H1 (cell line): ENCODE measurements around the gene BCAR3. TPM values are rescaled to one million over a fixed set of nuclear protein-coding genes. Genes with fewer than 3 reads are reported as not detected.

Experiments used
- CTCF ChIA-PET: fragments of 300-600 bp; sonication (Branson Sonifier 250); formaldehyde crosslinking; loops from one replicate; lab custom pipeline; 2021; ENCODE audit not compliant: partially characterized antibody; lab: Charles Lee
- POLR2A ChIA-PET: fragments of 300-600 bp; sonication (Branson Sonifier 250); formaldehyde crosslinking; loops from one replicate; lab custom pipeline; 2021; ENCODE audit warnings: inconsistent platforms; ENCODE audit not compliant: partially characterized antibody; lab: Charles Lee
- DNase-seq, 2 experiments: peaks; one replicate each; pipeline versions ENCODE4 v3.0.0 to v3.0.0-alpha.2; 2010 to 2022; ENCODE audit warnings: low spot score in 2 of 2, low read depth in 1 of 2, mixed read lengths in 1 of 2
- FAIRE-seq: peaks from 2 replicates; lab custom pipeline; 2011; peaks lifted over from hg19 to GRCh38; lab: Jason Lieb, UNC
- H2AFZ ChIP-seq: 2 replicates; pipeline ENCODE4 v1.8.1; 2012; ENCODE audit warnings: low read length, inconsistent platforms
- H2AK5ac ChIP-seq: 2 replicates; pipeline ENCODE4 v1.6.1; 2013; ENCODE audit warnings: low read depth, low read length
- H2BK120ac ChIP-seq: replicated peaks from 2 replicates; pipeline ENCODE3; 2013; ENCODE audit warnings: low read depth, low read length, inconsistent platforms
- H2BK12ac ChIP-seq: 2 replicates; pipeline ENCODE4 v1.6.1; 2013; ENCODE audit warnings: low read depth, low read length
- H2BK15ac ChIP-seq: 2 replicates; pipeline ENCODE4 v1.6.1; 2013; ENCODE audit warnings: low read length
- H2BK20ac ChIP-seq: 2 replicates; pipeline ENCODE4 v1.6.1; 2013; ENCODE audit warnings: low read length
- H2BK5ac ChIP-seq: 2 replicates; pipeline ENCODE4 v1.6.1; 2013; ENCODE audit warnings: low read depth, low read length
- H3K14ac ChIP-seq: 2 replicates; pipeline ENCODE4 v1.6.1; 2013; ENCODE audit warnings: inconsistent platforms; ENCODE audit not compliant: insufficient read length
- H3K18ac ChIP-seq: 2 replicates; pipeline ENCODE4 v1.6.1; 2013; ENCODE audit warnings: low read length; ENCODE audit errors: extremely low read depth
- H3K23ac ChIP-seq: 2 replicates; pipeline ENCODE4 v1.6.1; 2013; ENCODE audit warnings: inconsistent platforms; ENCODE audit not compliant: insufficient read length
- H3K23me2 ChIP-seq: 2 replicates; pipeline ENCODE4 v1.6.1; 2013; ENCODE audit warnings: low read depth, low read length
- H3K27ac ChIP-seq: 2 replicates; pipeline ENCODE4 v1.6.1; 2011; ENCODE audit warnings: low read depth, low read length, inconsistent platforms
- H3K27me3 ChIP-seq, 4 experiments: replicated peaks in 1 of 4; 1 replicate in 1 of 4; 2 replicates in 3 of 4; pipeline versions ENCODE4 v1.6.1 to v1.8.1; 2011 to 2013; ENCODE audit warnings: low read length in 3 of 4, mild to moderate bottlenecking in 3 of 4, inconsistent platforms in 2 of 4, mixed read lengths in 2 of 4, moderate library complexity in 1 of 4; ENCODE audit not compliant: control insufficient read depth in 3 of 4, insufficient read depth in 3 of 4; ENCODE audit errors: extremely low read depth in 1 of 4
- H3K36me3 ChIP-seq, 4 experiments: 2 replicates each; pipeline versions ENCODE4 v1.6.1 to v1.8.1; 2011 to 2013; ENCODE audit warnings: mild to moderate bottlenecking in 4 of 4, low read length in 3 of 4, moderate library complexity in 2 of 4, control low read depth in 1 of 4, inconsistent platforms in 1 of 4; ENCODE audit not compliant: insufficient read depth in 4 of 4, control insufficient read depth in 2 of 4
- H3K4ac ChIP-seq: replicated peaks from 2 replicates; pipeline ENCODE3; 2013; ENCODE audit warnings: low read length, low read depth, mixed read lengths, inconsistent platforms; ENCODE audit not compliant: insufficient read length
- H3K4me1 ChIP-seq, 4 experiments: replicated peaks in 1 of 4; 1 replicate in 1 of 4; 2 replicates in 3 of 4; pipeline versions ENCODE4 v1.6.1 to v1.8.1; 2011 to 2013; ENCODE audit warnings: low read length in 3 of 4, inconsistent platforms in 2 of 4, mixed read lengths in 1 of 4; ENCODE audit not compliant: insufficient read depth in 4 of 4, control insufficient read depth in 3 of 4
- H3K4me2 ChIP-seq, 2 experiments: 2 replicates each; pipeline versions ENCODE4 v1.6.1 to v1.8.1; 2011 to 2013; ENCODE audit warnings: low read depth in 2 of 2, low read length in 2 of 2, control low read depth in 1 of 2, inconsistent platforms in 1 of 2, mild to moderate bottlenecking in 1 of 2; ENCODE audit not compliant: insufficient read depth in 1 of 2
- H3K4me3 ChIP-seq, 4 experiments: fragments of 200-600, 300-600 bp in 1 of 4; sonication (generic), shearing (Covaris generic), sonication (Bioruptor Twin) in 1 of 4; 2 replicates each; pipeline versions ENCODE4 v1.5.1 to v1.8.1; 2011 to 2016; ENCODE audit warnings: low read length in 4 of 4, low read depth in 3 of 4, control low read depth in 2 of 4, inconsistent platforms in 2 of 4, mild to moderate bottlenecking in 2 of 4, mixed read lengths in 1 of 4, moderate library complexity in 1 of 4; ENCODE audit not compliant: insufficient read depth in 2 of 4; ENCODE audit errors: extremely low read depth in 1 of 4
- H3K56ac ChIP-seq: replicated peaks from 2 replicates; pipeline ENCODE3; 2013; ENCODE audit warnings: low read depth, mild to moderate bottlenecking, mixed read lengths, low read length, inconsistent platforms; ENCODE audit not compliant: insufficient read length
- H3K79me1 ChIP-seq: 2 replicates; pipeline ENCODE4 v1.6.1; 2013; ENCODE audit warnings: low read depth, low read length, control low read depth
- H3K79me2 ChIP-seq, 2 experiments: 2 replicates each; pipeline versions ENCODE4 v1.6.1 to v1.8.1; 2012 to 2013; ENCODE audit warnings: low read length in 2 of 2, mild to moderate bottlenecking in 2 of 2, inconsistent platforms in 1 of 2; ENCODE audit not compliant: insufficient read depth in 2 of 2, control insufficient read depth in 1 of 2
- H3K9ac ChIP-seq, 4 experiments: replicated peaks in 1 of 4; 1 replicate in 1 of 4; 2 replicates in 3 of 4; pipeline versions ENCODE4 v1.6.1 to v1.8.1; 2011 to 2013; ENCODE audit warnings: low read depth in 3 of 4, low read length in 3 of 4, control low read depth in 2 of 4, mild to moderate bottlenecking in 2 of 4, moderate library complexity in 2 of 4, inconsistent platforms in 1 of 4; ENCODE audit errors: extremely low read depth in 1 of 4
- H3K9me3 ChIP-seq, 2 experiments: 2 replicates each; pipeline versions ENCODE4 v1.6.1 to v1.8.1; 2012 to 2013; ENCODE audit warnings: mild to moderate bottlenecking in 2 of 2, moderate library complexity in 2 of 2, control low read depth in 1 of 2, inconsistent platforms in 1 of 2, low read depth in 1 of 2, low read length in 1 of 2, mixed read lengths in 1 of 2; ENCODE audit not compliant: insufficient read depth in 2 of 2
- H4K20me1 ChIP-seq, 2 experiments: replicated peaks in 1 of 2; 2 replicates each; pipeline versions ENCODE3 to v1.8.1; 2011 to 2013; ENCODE audit warnings: inconsistent platforms in 2 of 2, low read length in 2 of 2, mild to moderate bottlenecking in 1 of 2; ENCODE audit not compliant: insufficient read depth in 2 of 2, control insufficient read depth in 1 of 2
- H4K5ac ChIP-seq: 2 replicates; pipeline ENCODE4 v1.6.1; 2013; ENCODE audit warnings: low read length, low read depth, mixed read lengths, inconsistent platforms; ENCODE audit not compliant: insufficient read length
- H4K8ac ChIP-seq: 2 replicates; pipeline ENCODE4 v1.8.0; 2013; ENCODE audit warnings: mild to moderate bottlenecking, moderate library complexity, low read length, inconsistent platforms; ENCODE audit not compliant: insufficient read depth; ENCODE audit errors: extremely low read depth
- H4K91ac ChIP-seq: replicated peaks from 2 replicates; pipeline ENCODE3; 2013; ENCODE audit warnings: low read length, mixed read lengths, inconsistent platforms; ENCODE audit not compliant: insufficient read length
- CBX5 ChIP-seq: fragments of 300-800, 300-1000 bp; sonication (generic); IDR thresholded peaks from 2 replicates; pipeline ENCODE4 v1.7.1; 2016; ENCODE audit warnings: antibody characterized with exemption, low read length, low read depth
- CHD2 ChIP-seq: IDR thresholded peaks from 2 replicates; pipeline ENCODE4 v1.6.1; 2012; ENCODE audit warnings: low read length, improper control_type of control experiment
- HDAC6 ChIP-seq: IDR thresholded peaks from one replicate; pipeline ENCODE4 v1.7.1; 2012; ENCODE audit warnings: low read depth, mild to moderate bottlenecking, inconsistent platforms, low read length, moderate library complexity
- KDM5A ChIP-seq: fragments of 200-600 bp; IDR thresholded peaks from 2 replicates; pipeline ENCODE4 v1.7.1; 2012; ENCODE audit warnings: mild to moderate bottlenecking, low read length, inconsistent platforms, mixed read lengths
- PHF8 ChIP-seq: fragments of 200-600 bp; sonication (generic); conservative IDR thresholded peaks from 2 replicates; pipeline ENCODE4 v1.7.1; 2012; ENCODE audit warnings: low read depth, mild to moderate bottlenecking, inconsistent platforms, low read length, moderate library complexity
- POLR2AphosphoS5 ChIP-seq: IDR thresholded peaks from 2 replicates; pipeline ENCODE4 v1.6.1; 2011; ENCODE audit warnings: low read depth, low read length
- SP1 ChIP-seq: IDR thresholded peaks from 2 replicates; pipeline ENCODE4 v1.6.1; 2011; ENCODE audit warnings: low read depth, low read length
- TCF12 ChIP-seq: IDR thresholded peaks from 2 replicates; pipeline ENCODE4 v1.6.1; 2011; ENCODE audit warnings: low read depth, mild to moderate bottlenecking, low read length
- WGBS, 2 experiments: shearing (Covaris generic) in 1 of 2; methylation state at CpG; one replicate each; pipeline versions ENCODE4 v1.1.6 to v1.1.7; 2013 to 2015; ENCODE audit warnings: low lambda C conversion rate in 2 of 2, mixed read lengths in 2 of 2, inconsistent platforms in 1 of 2, low coverage in 1 of 2, missing lambda C conversion rate in 1 of 2; ENCODE audit not compliant: insufficient replicate concordance in 2 of 2, insufficient coverage in 1 of 2, insufficient read length in 1 of 2; ENCODE audit errors: extremely low coverage in 1 of 2, missing lambda C conversion rate in 1 of 2; 5-methylcytosine and 5-hydroxymethylcytosine counted together
- polyA plus RNA-seq, 7 experiments: library from polyadenylated mRNA; depleted of rRNA in 3 of 7; stranded (reverse) in 5 of 7; unstranded in 2 of 7; fragments of >200 nt in 5 of 7; fragments of 200-250 nt in 2 of 7; gene quantifications; 1 replicate in 5 of 7; 2 replicates in 1 of 7; 4 replicates in 1 of 7; pipeline versions ENCODE4 v1.2.1 to v1.2.3, GENCODE V29; 2011 to 2013; ENCODE audit warnings: missing spikeins in 2 of 7, mixed read lengths in 2 of 7
- total RNA-seq: library from RNA; stranded (reverse); fragmentation: NEBNext Ultra II Directional; extraction: Animal tissue kit (Norgen Biotek cat#: 25700); gene quantifications from 2 replicates; pipeline ENCODE4 v1.2.1, GENCODE V29; 2021
- TF ChIP-seq, protein P1 (sequence below): IDR thresholded peaks from 2 replicates; pipeline ENCODE4 v1.6.1; 2012; ENCODE audit warnings: inconsistent platforms

Gene BCAR3
- total and polyA plus RNA-seq, 2 of the 8 experiments (the other 6 are each of a cell fraction or from before 2014, with no cell fraction given): 5.6 to 9.2 TPM

DNA sequence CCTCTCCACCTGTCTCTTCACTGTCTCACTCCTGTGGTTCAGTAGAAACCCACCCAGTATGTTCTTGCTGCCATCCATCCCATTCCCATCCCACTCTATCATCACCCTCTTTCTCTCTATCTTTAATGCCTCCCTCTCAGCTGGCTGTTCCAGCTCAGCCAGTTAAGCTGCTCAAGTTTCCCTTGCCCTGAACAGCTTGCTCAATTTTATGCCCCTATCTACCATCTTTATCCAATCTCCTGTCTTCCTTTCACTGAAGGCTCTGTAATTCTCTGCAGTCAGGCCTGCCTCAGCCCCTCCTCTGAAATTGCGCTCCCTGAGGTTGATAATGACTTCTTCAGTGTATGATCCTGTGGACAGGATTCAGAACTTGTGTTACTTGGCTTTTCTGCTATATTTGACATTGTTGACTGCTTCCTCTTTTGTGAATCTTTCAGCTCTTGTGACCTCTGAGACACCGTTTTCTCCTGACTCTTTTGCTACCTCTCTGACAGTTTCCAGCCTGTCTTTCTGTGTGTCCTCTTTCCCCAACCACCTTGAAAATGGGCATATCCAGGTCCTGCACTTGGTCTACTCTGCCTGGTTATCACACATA lies 13.9 kb upstream of the BCAR3 start:
- H2BK120ac ChIP-seq: no peak overlapping the region
- DNase-seq (no peak), FAIRE-seq (no peak)
- H3K23ac ChIP-seq: no peak overlapping the region
- H3K4me3 ChIP-seq: no peak overlapping the region
- no peak overlapping the region for H3K27ac ChIP-seq
- no peaks in the 10 kb centered on the region for H3K9me3 ChIP-seq
- ChIA-PET POLR2A (interaction anchor here (1.9 kb wide), 1 partner anchor 15 kb away, joined by 6 read pairs; the partner anchor contains the start of gene BCAR3), CTCF (interaction anchor here (0.9 to 3.3 kb wide), 7 partner anchors 9 to 148 kb away, joined by 3 to 10 read pairs (median 3); no protein-coding TSS in a partner anchor)
- H2AFZ ChIP-seq: no peak overlapping the region
- H3K4me2 ChIP-seq: no peak overlapping the region
- 92% methylated on average over 2 of the region's 2 CpGs; no CpG with 5 or more reads in 1 of the 2 experiments for WGBS, 2 experiments
- H3K4ac ChIP-seq: no peak overlapping the region
- no peak overlapping the region for H2BK5ac ChIP-seq
- H4K8ac ChIP-seq: no peak overlapping the region
- H4K20me1 ChIP-seq: no peaks in the 10 kb centered on the region
- H3K18ac ChIP-seq: no peak overlapping the region
- no peak overlapping the region for H2BK15ac ChIP-seq
- H3K79me1 ChIP-seq: no peaks in the 10 kb centered on the region
- H3K36me3 ChIP-seq: no peaks in the 10 kb centered on the region
- peaks cover 2% of the 10 kb centered on the region; the same call in 1 of the 2 replicates for H3K23me2 ChIP-seq
- no peak overlapping the region for H3K14ac ChIP-seq
- no peaks in the 10 kb centered on the region for H3K79me2 ChIP-seq
- no peak overlapping the region for H3K56ac ChIP-seq
- H2AK5ac ChIP-seq: no peak overlapping the region
- no peak overlapping the region for H2BK20ac ChIP-seq
- no peak overlapping the region for H3K9ac ChIP-seq
- no peak overlapping the region for H4K5ac ChIP-seq
- H4K91ac ChIP-seq: peak overlapping the region; percentile 14
- H3K4me1 ChIP-seq: peaks cover 0 to 4% (median 2%) of the 10 kb centered on the region in 4 experiments; a peak in 4 of 7 replicates
- no peaks in the 10 kb centered on the region for H3K27me3 ChIP-seq
- TF ChIP-seq PHF8 (no peak), CBX5 (no peak), CHD2 (no peak), POLR2AphosphoS5 (no peak), KDM5A (no peak), SP1 (no peak), TCF12 (no peak), HDAC6 (no peak)
- TF ChIP-seq, protein P1, sequence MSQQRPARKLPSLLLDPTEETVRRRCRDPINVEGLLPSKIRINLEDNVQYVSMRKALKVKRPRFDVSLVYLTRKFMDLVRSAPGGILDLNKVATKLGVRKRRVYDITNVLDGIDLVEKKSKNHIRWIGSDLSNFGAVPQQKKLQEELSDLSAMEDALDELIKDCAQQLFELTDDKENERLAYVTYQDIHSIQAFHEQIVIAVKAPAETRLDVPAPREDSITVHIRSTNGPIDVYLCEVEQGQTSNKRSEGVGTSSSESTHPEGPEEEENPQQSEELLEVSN: no peak
- no peak overlapping the region for H2BK12ac ChIP-seq
